Peyer's patch (tissue), 4 donors: ENCODE results near the gene SMG6.

Experiments
- CTCF ChIP-seq, 6 experiments: fragments of 450-650 bp in 4 of 6; fragments of 200-600 bp in 2 of 6; sonication (generic) in 1 of 6; IDR thresholded peaks; one replicate each; pipeline ENCODE4 v1.5.1; 2017 to 2019; ENCODE audit warnings: antibody characterized with exemption in 6 of 6, mild to moderate bottlenecking in 3 of 6, moderate library complexity in 1 of 6
- POLR2A ChIP-seq, 2 donors: fragments of 450-650 bp; IDR thresholded peaks; one replicate each; pipeline ENCODE4 v1.5.1; 2017; ENCODE audit warnings: antibody characterized with exemption in 2 of 2, mild to moderate bottlenecking in 2 of 2, moderate library complexity in 2 of 2

- TF ChIP-seq POLR2A (IDR thresholded peaks at IDR 0.05) (no peak), CTCF (IDR thresholded peaks at IDR 0.05) (no peak)
Measured at GRCh38 chr17:2013994-2014317, 289.6 kb downstream of the SMG6 start.
